Measurements from ENCODE around the gene NDUFAF5. TPM values are rescaled to one million over a fixed set of nuclear protein-coding genes. Genes with fewer than 3 reads are reported as not detected.

The NDUFAF5 gene
- total RNA-seq, 1 donor from 2014 or later, result 41.5 TPM

- Mint-ChIP-seq H3K9me3 (ENCODE audit: low read depth) (peaks cover 3% of the 10 kb centered on the region), H3K4me1 (ENCODE audit: low read depth) (no peaks in the 10 kb centered on the region), H3K27ac (no peak overlapping the region), H3K27me3 (peaks cover 3% of the 10 kb centered on the region), H3K4me3 (ENCODE audit: low read depth) (no peak overlapping the region), H3K36me3 (ENCODE audit: insufficient read depth) (no peaks in the 10 kb centered on the region)
- TF ChIP-seq, protein P1, sequence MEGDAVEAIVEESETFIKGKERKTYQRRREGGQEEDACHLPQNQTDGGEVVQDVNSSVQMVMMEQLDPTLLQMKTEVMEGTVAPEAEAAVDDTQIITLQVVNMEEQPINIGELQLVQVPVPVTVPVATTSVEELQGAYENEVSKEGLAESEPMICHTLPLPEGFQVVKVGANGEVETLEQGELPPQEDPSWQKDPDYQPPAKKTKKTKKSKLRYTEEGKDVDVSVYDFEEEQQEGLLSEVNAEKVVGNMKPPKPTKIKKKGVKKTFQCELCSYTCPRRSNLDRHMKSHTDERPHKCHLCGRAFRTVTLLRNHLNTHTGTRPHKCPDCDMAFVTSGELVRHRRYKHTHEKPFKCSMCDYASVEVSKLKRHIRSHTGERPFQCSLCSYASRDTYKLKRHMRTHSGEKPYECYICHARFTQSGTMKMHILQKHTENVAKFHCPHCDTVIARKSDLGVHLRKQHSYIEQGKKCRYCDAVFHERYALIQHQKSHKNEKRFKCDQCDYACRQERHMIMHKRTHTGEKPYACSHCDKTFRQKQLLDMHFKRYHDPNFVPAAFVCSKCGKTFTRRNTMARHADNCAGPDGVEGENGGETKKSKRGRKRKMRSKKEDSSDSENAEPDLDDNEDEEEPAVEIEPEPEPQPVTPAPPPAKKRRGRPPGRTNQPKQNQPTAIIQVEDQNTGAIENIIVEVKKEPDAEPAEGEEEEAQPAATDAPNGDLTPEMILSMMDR (IDR thresholded peaks at IDR 0.05; ENCODE audit: unreplicated experiment), result no peak
- DNase-seq (ENCODE audit: low spot score, unreplicated experiment), result no peak
These were observed 73.1 kb downstream of the NDUFAF5 start for GRCh38 chr20:13857961-13858360.

DNA sequence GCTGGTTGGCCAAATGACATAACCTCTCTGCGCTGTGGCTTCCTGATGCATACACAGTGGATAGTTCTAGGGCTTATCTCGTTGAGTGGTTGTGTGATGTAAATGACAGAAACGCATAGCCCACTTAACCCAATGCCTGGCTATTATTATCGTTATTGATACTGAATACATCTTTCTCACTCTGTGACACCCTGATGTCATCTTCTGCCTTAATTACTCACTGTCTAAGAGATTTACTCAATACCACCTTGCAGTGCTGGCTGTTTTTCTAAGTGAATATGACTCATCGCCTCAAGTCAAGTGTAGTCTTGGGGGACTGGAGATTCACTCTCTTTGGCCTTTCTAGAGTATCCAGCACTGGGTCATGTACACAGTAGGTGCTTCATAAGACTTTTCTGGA lies 73.6 kb downstream of the NDUFAF5 start:
- Mint-ChIP-seq H3K4me1 (ENCODE audit: low read depth) (no peaks in the 10 kb centered on the region), H3K27me3 (peaks cover 3% of the 10 kb centered on the region)

DNA sequence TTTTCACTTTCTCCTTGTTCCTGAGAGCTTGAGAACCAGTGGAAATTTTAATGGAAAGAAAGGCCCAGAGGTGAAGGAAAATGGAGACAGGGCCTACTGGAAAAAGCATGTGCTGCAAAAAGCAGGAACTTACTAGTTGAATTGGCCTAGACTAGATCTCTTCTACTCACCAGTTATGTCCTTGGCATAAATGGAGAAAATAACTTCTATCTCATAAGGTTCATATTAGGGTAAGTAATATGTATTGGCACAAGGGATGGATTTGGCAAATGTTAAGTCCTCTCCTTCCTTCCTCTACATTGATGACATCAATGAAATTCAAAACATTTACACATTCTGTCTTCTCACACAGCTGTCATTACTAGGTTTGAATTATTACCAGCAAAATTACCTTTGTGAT lies 74.0 kb downstream of the NDUFAF5 start:
- H3K27me3 Mint-ChIP-seq, result peaks cover 3% of the 10 kb centered on the region
- H3K36me3 Mint-ChIP-seq (ENCODE audit: insufficient read depth), result no peaks in the 10 kb centered on the region
- DNase-seq (ENCODE audit: low spot score, unreplicated experiment), result no peak
- TF ChIP-seq, protein P1 (IDR thresholded peaks at IDR 0.05; ENCODE audit: unreplicated experiment), result no peak
- no peak overlapping the region for H3K27ac Mint-ChIP-seq
- no peak overlapping the region for H3K4me3 Mint-ChIP-seq (ENCODE audit: low read depth)
- H3K9me3 Mint-ChIP-seq (ENCODE audit: low read depth), result peaks cover 3% of the 10 kb centered on the region
- H3K4me1 Mint-ChIP-seq (ENCODE audit: low read depth), result no peaks in the 10 kb centered on the region

More for the DNA sequence above, 73.6 kb downstream of the NDUFAF5 start:
- H3K9me3 Mint-ChIP-seq (ENCODE audit: low read depth), result peaks cover 3% of the 10 kb centered on the region
- TF ChIP-seq, protein P1 (IDR thresholded peaks at IDR 0.05; ENCODE audit: unreplicated experiment), result no peak
- H3K4me3 Mint-ChIP-seq (ENCODE audit: low read depth), result no peak overlapping the region
- H3K36me3 Mint-ChIP-seq (ENCODE audit: insufficient read depth), result no peaks in the 10 kb centered on the region
- no peak for DNase-seq (ENCODE audit: low spot score, unreplicated experiment)
- no peak overlapping the region for H3K27ac Mint-ChIP-seq

- no peak for DNase-seq (ENCODE audit: low spot score, unreplicated experiment)
- TF ChIP-seq, protein P1 (IDR thresholded peaks at IDR 0.05; ENCODE audit: unreplicated experiment), result no peak
- H3K9me3 Mint-ChIP-seq (ENCODE audit: low read depth), result peaks cover 3% of the 10 kb centered on the region
- H3K4me1 Mint-ChIP-seq (ENCODE audit: low read depth), result no peaks in the 10 kb centered on the region
- H3K27me3 Mint-ChIP-seq, result peaks cover 3% of the 10 kb centered on the region
- H3K36me3 Mint-ChIP-seq (ENCODE audit: insufficient read depth), result no peaks in the 10 kb centered on the region
- no peak overlapping the region for H3K27ac Mint-ChIP-seq
- H3K4me3 Mint-ChIP-seq (ENCODE audit: low read depth), result no peak overlapping the region
These were observed 77.4 kb downstream of the NDUFAF5 start for GRCh38 chr20:13862245-13862644.

DNA sequence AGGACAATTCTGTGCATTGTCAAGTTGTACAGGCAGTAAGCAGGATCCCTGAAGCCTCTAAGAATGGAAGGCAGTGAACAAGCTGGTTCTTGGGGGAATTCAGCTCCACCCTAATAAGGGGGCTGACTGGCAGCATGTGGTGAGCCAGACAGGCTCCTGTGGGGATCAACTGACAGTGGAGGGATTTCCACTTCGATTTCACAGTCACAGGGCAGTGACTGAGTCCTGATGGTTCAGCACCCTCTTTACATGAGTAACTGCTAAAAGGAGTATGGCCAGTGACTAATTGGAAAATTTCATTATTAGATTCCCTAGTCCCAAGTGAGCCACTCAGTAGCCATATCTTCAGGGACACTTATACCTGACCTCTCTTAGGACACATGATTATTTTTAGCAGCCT lies 78.4 kb downstream of the NDUFAF5 start:
- H3K4me1 Mint-ChIP-seq (ENCODE audit: low read depth), result no peaks in the 10 kb centered on the region
- peaks cover 3% of the 10 kb centered on the region for H3K27me3 Mint-ChIP-seq
- no peak overlapping the region for H3K27ac Mint-ChIP-seq
- no peak overlapping the region for H3K4me3 Mint-ChIP-seq (ENCODE audit: low read depth)
- no peaks in the 10 kb centered on the region for H3K36me3 Mint-ChIP-seq (ENCODE audit: insufficient read depth)
- no peak for DNase-seq (ENCODE audit: low spot score, unreplicated experiment)
- TF ChIP-seq, protein P1 (IDR thresholded peaks at IDR 0.05; ENCODE audit: unreplicated experiment), result no peak
- H3K9me3 Mint-ChIP-seq (ENCODE audit: low read depth), result peaks cover 3% of the 10 kb centered on the region

Measured in progenitor cell of endocrine pancreas (in vitro differentiated cells).